ENCODE measurements around the gene PPIL1.
"Not testable (repeated sequence)": the region's sequence is repeated elsewhere in the genome, so short reads cannot be mapped to it uniquely, and the experiment has no call there.

Gene PPIL1

GRCh38 chr6:36815962-36816735 lies 58.5 kb downstream of the PPIL1 start:
- H3K4me3 ChIP-seq (ENCODE audit: low read depth, low read length) = no peak overlapping the region
- no peak for DNase-seq (ENCODE audit: low read depth, low spot score)
- ChIA-PET CTCF (interaction anchor here (1.0 to 1.7 kb wide), 2 partner anchors 27 to 57 kb away, joined by 3 read pairs; no protein-coding TSS in a partner anchor), POLR2A (no interaction called here)
- TF ChIP-seq, protein P1, sequence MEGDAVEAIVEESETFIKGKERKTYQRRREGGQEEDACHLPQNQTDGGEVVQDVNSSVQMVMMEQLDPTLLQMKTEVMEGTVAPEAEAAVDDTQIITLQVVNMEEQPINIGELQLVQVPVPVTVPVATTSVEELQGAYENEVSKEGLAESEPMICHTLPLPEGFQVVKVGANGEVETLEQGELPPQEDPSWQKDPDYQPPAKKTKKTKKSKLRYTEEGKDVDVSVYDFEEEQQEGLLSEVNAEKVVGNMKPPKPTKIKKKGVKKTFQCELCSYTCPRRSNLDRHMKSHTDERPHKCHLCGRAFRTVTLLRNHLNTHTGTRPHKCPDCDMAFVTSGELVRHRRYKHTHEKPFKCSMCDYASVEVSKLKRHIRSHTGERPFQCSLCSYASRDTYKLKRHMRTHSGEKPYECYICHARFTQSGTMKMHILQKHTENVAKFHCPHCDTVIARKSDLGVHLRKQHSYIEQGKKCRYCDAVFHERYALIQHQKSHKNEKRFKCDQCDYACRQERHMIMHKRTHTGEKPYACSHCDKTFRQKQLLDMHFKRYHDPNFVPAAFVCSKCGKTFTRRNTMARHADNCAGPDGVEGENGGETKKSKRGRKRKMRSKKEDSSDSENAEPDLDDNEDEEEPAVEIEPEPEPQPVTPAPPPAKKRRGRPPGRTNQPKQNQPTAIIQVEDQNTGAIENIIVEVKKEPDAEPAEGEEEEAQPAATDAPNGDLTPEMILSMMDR (IDR thresholded peaks at IDR 0.05; ENCODE audit: insufficient read depth, low read length, missing control alignments) = no peak

DNA sequence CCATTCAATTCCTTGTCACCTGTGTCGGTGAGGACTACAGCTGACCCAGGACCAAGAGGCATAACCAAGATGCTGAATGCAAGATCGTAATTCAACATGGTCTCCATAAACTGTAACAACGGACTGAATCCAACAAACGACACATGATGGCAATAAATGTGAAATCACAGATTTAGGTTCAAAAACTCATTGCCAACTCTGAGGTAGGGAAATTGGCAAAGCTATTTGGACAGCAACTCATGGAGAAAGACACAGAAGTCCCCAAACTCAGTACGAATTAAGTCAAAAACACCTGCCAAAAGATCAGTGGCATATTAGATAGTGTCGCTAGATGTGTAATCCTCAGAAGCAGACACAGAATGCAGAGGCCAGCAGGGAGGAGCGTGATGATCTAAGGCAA lies 60.4 kb downstream of the PPIL1 start:
- no peak for DNase-seq (ENCODE audit: low read depth, low spot score)
- H3K4me3 ChIP-seq (ENCODE audit: low read depth, low read length) = no peak overlapping the region
- CTCF ChIA-PET = interaction anchor here (0.7 to 1.0 kb wide), 2 partner anchors 36 to 47 kb away, joined by 3 to 4 read pairs; no protein-coding TSS in a partner anchor
- TF ChIP-seq, protein P1 (IDR thresholded peaks at IDR 0.05; ENCODE audit: insufficient read depth, low read length, missing control alignments) = no peak
- POLR2A ChIA-PET = no interaction called here

DNA sequence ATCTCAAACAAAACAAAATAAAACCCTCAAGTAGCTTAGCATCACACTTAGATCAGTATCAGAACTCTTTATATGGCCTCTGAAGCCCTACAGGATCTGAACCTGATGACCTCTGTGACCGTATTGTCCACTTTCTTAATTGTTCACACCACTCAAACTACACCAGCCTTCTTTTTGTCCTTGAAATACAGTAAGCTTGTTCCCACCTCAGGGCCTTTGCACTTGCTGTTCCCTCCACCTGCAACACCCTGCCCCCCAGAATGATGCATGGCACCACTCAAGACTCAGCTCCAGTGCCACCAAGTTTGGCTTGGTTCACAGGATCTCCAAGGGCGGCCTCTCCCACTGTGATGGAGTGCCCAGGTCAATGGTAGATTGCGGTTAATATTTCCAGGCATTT lies 61.1 kb downstream of the PPIL1 start:
- no peak overlapping the region for H3K4me3 ChIP-seq (ENCODE audit: low read depth, low read length)
- TF ChIP-seq, protein P1 (IDR thresholded peaks at IDR 0.05; ENCODE audit: insufficient read depth, low read length, missing control alignments) = no peak
- no peak for DNase-seq (ENCODE audit: low read depth, low spot score)
- CTCF ChIA-PET = interaction anchor here (0.7 kb wide), 1 partner anchor 46 kb away, joined by 3 read pairs; no protein-coding TSS in a partner anchor
- POLR2A ChIA-PET = no interaction called here

DNA sequence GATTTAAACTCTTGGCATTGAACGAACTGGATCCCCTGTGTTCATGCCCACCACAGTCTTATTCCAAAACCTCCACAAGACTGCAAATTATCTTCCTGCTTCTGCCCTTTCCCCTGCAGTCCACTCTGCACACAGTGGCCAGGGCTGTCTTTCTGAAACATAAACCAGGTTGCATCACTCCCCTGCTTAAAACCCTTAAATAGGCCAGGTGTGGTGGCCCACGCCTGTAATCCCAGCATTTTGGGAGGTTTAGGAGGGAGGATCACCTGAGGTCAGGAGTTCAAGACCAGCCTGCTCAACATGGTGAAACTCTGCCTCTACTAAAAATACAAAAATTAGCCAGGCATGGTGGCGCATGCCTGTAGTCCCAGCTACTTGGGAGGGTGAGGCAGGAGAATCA lies 61.6 kb downstream of the PPIL1 start:
- CTCF ChIA-PET = interaction anchor here (0.8 to 1.4 kb wide), 2 partner anchors 13 to 205 kb away, joined by 3 to 5 read pairs; no protein-coding TSS in a partner anchor
- POLR2A ChIA-PET = not testable (repeated sequence)

DNA sequence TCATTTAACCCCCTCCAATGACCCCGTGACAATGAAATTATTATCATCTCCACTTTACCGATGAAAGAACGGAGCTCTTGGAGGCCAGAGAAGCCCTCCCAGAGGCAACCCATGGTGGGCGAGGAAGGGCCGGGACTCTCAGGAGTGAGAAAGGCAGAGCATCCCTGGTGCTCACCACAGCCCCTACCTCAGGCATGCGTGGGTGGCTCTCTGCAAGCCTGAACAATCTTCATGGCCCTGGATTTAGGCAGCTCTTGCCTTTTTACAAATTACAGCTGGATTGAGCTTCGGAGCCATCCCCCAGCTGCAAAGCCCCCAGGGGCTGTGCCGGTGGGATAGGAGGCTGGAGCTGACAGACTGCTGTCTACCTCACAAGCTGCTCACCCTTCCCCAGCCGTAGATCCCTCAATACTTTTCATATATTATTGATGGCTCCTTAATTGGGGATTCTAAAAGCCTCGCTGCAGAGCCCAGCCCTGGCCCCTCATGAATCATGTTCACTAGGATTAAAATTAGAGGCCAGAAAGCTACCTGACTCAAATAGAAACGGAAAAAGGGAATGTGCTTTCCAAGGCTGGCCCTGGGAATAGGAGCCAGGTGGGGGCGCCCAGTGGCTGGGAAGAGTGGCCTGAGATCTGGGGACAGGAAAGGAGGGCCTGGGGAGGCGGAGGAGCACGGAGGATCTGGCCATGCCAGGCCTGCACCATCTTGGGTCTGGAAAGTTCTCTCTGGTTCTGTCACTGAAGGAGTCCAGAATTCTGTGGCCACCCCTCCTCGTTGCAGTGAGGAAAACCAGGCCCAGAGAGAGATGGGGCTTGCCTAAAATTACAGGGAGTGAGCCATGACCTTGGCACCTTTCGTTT lies 64.4 kb downstream of the PPIL1 start:
- ChIA-PET POLR2A (no interaction called here), CTCF (interaction anchor here (0.9 to 2.7 kb wide), 7 partner anchors 9 to 208 kb away, joined by 3 to 14 read pairs (median 4); no protein-coding TSS in a partner anchor)
- no peak overlapping the region for H3K4me3 ChIP-seq (ENCODE audit: low read depth, low read length)
- DNase-seq (ENCODE audit: low read depth, low spot score) = no peak
- TF ChIP-seq, protein P1 (IDR thresholded peaks at IDR 0.05; ENCODE audit: insufficient read depth, low read length, missing control alignments) = no peak

More for the DNA sequence above, 61.6 kb downstream of the PPIL1 start:
- not testable (repeated sequence) for DNase-seq (ENCODE audit: low read depth, low spot score); H3K4me3 ChIP-seq (ENCODE audit: low read depth, low read length)

GRCh38 chr6:36809156-36809555 lies 65.4 kb downstream of the PPIL1 start:
- no peak for DNase-seq (ENCODE audit: low read depth, low spot score)
- TF ChIP-seq, protein P1 (IDR thresholded peaks at IDR 0.05; ENCODE audit: insufficient read depth, low read length, missing control alignments) = no peak
- no peak overlapping the region for H3K4me3 ChIP-seq (ENCODE audit: low read depth, low read length)
- POLR2A ChIA-PET = no interaction called here
- CTCF ChIA-PET = interaction anchor here (1.1 to 2.7 kb wide), 6 partner anchors 10 to 209 kb away, joined by 3 to 14 read pairs (median 4); no protein-coding TSS in a partner anchor

Measured in AG04449 (cell line).